K562 (cell line): Measurements from ENCODE around the gene MDK.

ENCODE experiments used
- CBX3 ChIP-seq, 2 experiments: IDR thresholded peaks; 1 replicate in 1 of 2; 2 replicates in 1 of 2; pipeline ENCODE4 v1.6.1; 2012; ENCODE audit warnings: inconsistent platforms in 2 of 2, low read length in 2 of 2, borderline replicate concordance in 1 of 2, control low read depth in 1 of 2
- DDX20 ChIP-seq: fragments of 450-650 bp; IDR thresholded peaks from 2 replicates; pipeline ENCODE4 v1.6.1; 2016; ENCODE audit warnings: missing genetic modification characterization, low read depth, mild to moderate bottlenecking, missing compliant biosample characterization, moderate library complexity
- EZH2 ChIP-seq: IDR thresholded peaks from 2 replicates; pipeline ENCODE4 v1.6.1; 2012; ENCODE audit warnings: low read depth, mild to moderate bottlenecking, inconsistent platforms, low read length, borderline replicate concordance
- FOXA3 ChIP-seq, 2 experiments: fragments of 450-650 bp in 1 of 2; sonication (generic) in 1 of 2; formaldehyde crosslinking; IDR thresholded peaks in 1 of 2; conservative IDR thresholded peaks in 1 of 2; 2 replicates each; pipeline versions ENCODE4 v1.4.0 to v1.8.0; 2020 to 2022; ENCODE audit warnings: mild to moderate bottlenecking in 2 of 2, missing genetic modification reagents in 1 of 2
- HDAC1 ChIP-seq, 2 experiments: fragments of 450-650 bp; IDR thresholded peaks; 2 replicates each; pipeline ENCODE4 v1.6.1; 2016 to 2017; ENCODE audit warnings: inconsistent platforms in 1 of 2, mild to moderate bottlenecking in 1 of 2, moderate library complexity in 1 of 2
- HMGXB4 ChIP-seq: sonication (generic); formaldehyde crosslinking; IDR thresholded peaks from 2 replicates; pipeline ENCODE4 v1.8.1; 2023; ENCODE audit warnings: mild to moderate bottlenecking, missing genetic modification reagents
- MYNN ChIP-seq, 2 experiments: sonication (generic); formaldehyde crosslinking in 1 of 2; IDR thresholded peaks; 2 replicates each; pipeline versions ENCODE4 v1.5.0 to v1.6.1; 2016 to 2020; ENCODE audit warnings: antibody characterized with exemption in 1 of 2, missing genetic modification reagents in 1 of 2
- ZNF311 ChIP-seq: fragments of 250-450 bp; sonication (Bioruptor Pico); IDR thresholded peaks from 2 replicates; pipeline ENCODE4 v1.4.0; 2020; ENCODE audit warnings: mild to moderate bottlenecking, moderate library complexity
- TF ChIP-seq, protein P1 (sequence below): sonication (generic); formaldehyde crosslinking; IDR thresholded peaks from 2 replicates; pipeline ENCODE4 v1.8.1; 2023; ENCODE audit warnings: mild to moderate bottlenecking, missing genetic modification reagents

- TF ChIP-seq ZNF311 (CRISPR knock-in tag) = no peak
- no peak for TF ChIP-seq CBX3 (IDR thresholded peaks at IDR 0.05; ENCODE audit: borderline replicate concordance in 1 of 2, low read length in 2 of 2)
- TF ChIP-seq EZH2 = no peak
- TF ChIP-seq DDX20 (tag) = no peak
- no peak for TF ChIP-seq MYNN (IDR thresholded peaks at IDR 0.05)
- no peak for TF ChIP-seq MYNN (CRISPR knock-in tag; IDR thresholded peaks at IDR 0.05)
- TF ChIP-seq HMGXB4 (CRISPR knock-in tag) = no peak
- no peak for TF ChIP-seq HDAC1 (IDR thresholded peaks at IDR 0.05)
- TF ChIP-seq, protein P1, sequence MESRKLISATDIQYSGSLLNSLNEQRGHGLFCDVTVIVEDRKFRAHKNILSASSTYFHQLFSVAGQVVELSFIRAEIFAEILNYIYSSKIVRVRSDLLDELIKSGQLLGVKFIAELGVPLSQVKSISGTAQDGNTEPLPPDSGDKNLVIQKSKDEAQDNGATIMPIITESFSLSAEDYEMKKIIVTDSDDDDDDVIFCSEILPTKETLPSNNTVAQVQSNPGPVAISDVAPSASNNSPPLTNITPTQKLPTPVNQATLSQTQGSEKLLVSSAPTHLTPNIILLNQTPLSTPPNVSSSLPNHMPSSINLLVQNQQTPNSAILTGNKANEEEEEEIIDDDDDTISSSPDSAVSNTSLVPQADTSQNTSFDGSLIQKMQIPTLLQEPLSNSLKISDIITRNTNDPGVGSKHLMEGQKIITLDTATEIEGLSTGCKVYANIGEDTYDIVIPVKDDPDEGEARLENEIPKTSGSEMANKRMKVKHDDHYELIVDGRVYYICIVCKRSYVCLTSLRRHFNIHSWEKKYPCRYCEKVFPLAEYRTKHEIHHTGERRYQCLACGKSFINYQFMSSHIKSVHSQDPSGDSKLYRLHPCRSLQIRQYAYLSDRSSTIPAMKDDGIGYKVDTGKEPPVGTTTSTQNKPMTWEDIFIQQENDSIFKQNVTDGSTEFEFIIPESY (CRISPR knock-in tag) = no peak
- no peak for TF ChIP-seq FOXA3 (CRISPR knock-in tag; conservative IDR thresholded peaks at IDR 0.05 in 1 of 2, IDR thresholded peaks at IDR 0.05 in 1 of 2)
These were observed 5.2 kb downstream of the MDK start for GRCh38 chr11:46386674-46387073.
